Neuronal stem cell (in vitro differentiated cells): ENCODE data around the gene PTH.
A peak's percentile ranks its signal among the peaks of the same experiment; 100 is the strongest.

Source experiments
- DNase-seq: peaks from one replicate; pipeline ENCODE4 v3.0.0-alpha.2; 2013; ENCODE audit warnings: low spot score
- H2AFZ ChIP-seq: one replicate; pipeline ENCODE4 v1.6.1; 2013; ENCODE audit warnings: mild to moderate bottlenecking, low read length, inconsistent platforms
- H2AK5ac ChIP-seq: 2 replicates; pipeline ENCODE4 v1.6.1; 2013; ENCODE audit warnings: low read depth, mild to moderate bottlenecking, inconsistent platforms, low read length, moderate library complexity, mixed read lengths
- H2BK120ac ChIP-seq: 2 replicates; pipeline ENCODE4 v1.6.1; 2013; ENCODE audit warnings: low read depth, mild to moderate bottlenecking, inconsistent platforms, low read length, moderate library complexity, mixed read lengths
- H2BK12ac ChIP-seq: one replicate; pipeline ENCODE4 v1.6.1; 2013; ENCODE audit warnings: low read length, inconsistent platforms
- H2BK15ac ChIP-seq: 2 replicates; pipeline ENCODE4 v1.6.1; 2013; ENCODE audit warnings: mild to moderate bottlenecking, low read length, inconsistent platforms, mixed read lengths
- H2BK5ac ChIP-seq: one replicate; pipeline ENCODE4 v1.6.1; 2013; ENCODE audit warnings: inconsistent platforms, mild to moderate bottlenecking, low read length, moderate library complexity
- H3K14ac ChIP-seq: one replicate; pipeline ENCODE4 v1.6.1; 2013; ENCODE audit warnings: low read length, inconsistent platforms
- H3K18ac ChIP-seq: 2 replicates; pipeline ENCODE4 v1.6.1; 2013; ENCODE audit warnings: low read length, inconsistent platforms
- H3K23ac ChIP-seq: 2 replicates; pipeline ENCODE4 v1.6.1; 2013; ENCODE audit warnings: low read depth, mild to moderate bottlenecking, mixed read lengths, low read length, inconsistent platforms; ENCODE audit not compliant: poor library complexity
- H3K27ac ChIP-seq: replicated peaks from 3 replicates; pipeline ENCODE4 v1.5.1; 2013; ENCODE audit warnings: low read length, inconsistent platforms
- H3K27me3 ChIP-seq, 3 experiments: 2 replicates each; pipeline ENCODE4 v1.6.1; 2013; ENCODE audit warnings: low read length in 3 of 3, mild to moderate bottlenecking in 2 of 3, inconsistent platforms in 1 of 3, low read depth in 1 of 3, mixed read lengths in 1 of 3, moderate library complexity in 1 of 3; ENCODE audit not compliant: control insufficient read depth in 3 of 3, insufficient read depth in 3 of 3
- H3K36me3 ChIP-seq, 2 donors: replicated peaks in 1 of 2; 2 replicates each; pipeline ENCODE4 v1.6.1; 2013; ENCODE audit warnings: low read length in 2 of 2; ENCODE audit not compliant: control insufficient read depth in 2 of 2, insufficient read depth in 2 of 2
- H3K4ac ChIP-seq: 2 replicates; pipeline ENCODE4 v1.6.1; 2013; ENCODE audit warnings: inconsistent platforms, mild to moderate bottlenecking, low read length, moderate library complexity
- H3K4me1 ChIP-seq, 2 donors: 1 replicate in 1 of 2; 2 replicates in 1 of 2; pipeline ENCODE4 v1.6.1; 2013; ENCODE audit warnings: low read length in 2 of 2, low read depth in 1 of 2; ENCODE audit not compliant: control insufficient read depth in 2 of 2, insufficient read depth in 1 of 2
- H3K4me2 ChIP-seq: one replicate; pipeline ENCODE4 v1.6.1; 2013; ENCODE audit warnings: mild to moderate bottlenecking, low read length, inconsistent platforms; ENCODE audit not compliant: insufficient read depth, poor library complexity, severe bottlenecking
- H3K4me3 ChIP-seq, 2 donors: 2 replicates each; pipeline ENCODE4 v1.5.1; 2013; ENCODE audit warnings: low read length in 2 of 2, mild to moderate bottlenecking in 2 of 2, inconsistent platforms in 1 of 2, moderate library complexity in 1 of 2
- H3K79me1 ChIP-seq: one replicate; pipeline ENCODE4 v1.6.1; 2013; ENCODE audit warnings: low read depth, mild to moderate bottlenecking, inconsistent platforms, low read length, moderate library complexity
- H3K9ac ChIP-seq: one replicate; pipeline ENCODE4 v1.6.1; 2013; ENCODE audit warnings: mild to moderate bottlenecking, low read depth, low read length, inconsistent platforms; ENCODE audit not compliant: poor library complexity
- H3K9me3 ChIP-seq, 2 donors: replicated peaks in 1 of 2; 2 replicates each; pipeline versions ENCODE3 to v1.6.1; 2013; ENCODE audit warnings: low read length in 2 of 2, mild to moderate bottlenecking in 2 of 2, inconsistent platforms in 1 of 2, low read depth in 1 of 2, mixed read lengths in 1 of 2, moderate library complexity in 1 of 2; ENCODE audit not compliant: control insufficient read depth in 2 of 2, insufficient read depth in 1 of 2
- H4K8ac ChIP-seq: one replicate; pipeline ENCODE4 v1.6.1; 2013; ENCODE audit warnings: low read depth, mild to moderate bottlenecking, inconsistent platforms, low read length, moderate library complexity
- H4K91ac ChIP-seq: one replicate; pipeline ENCODE4 v1.6.1; 2013; ENCODE audit warnings: low read length, low read depth, mild to moderate bottlenecking, inconsistent platforms; ENCODE audit not compliant: poor library complexity
- WGBS, 2 donors: extraction: QIAGEN DNeasy Blood & Tissue Kit; methylation state at CpG; one replicate each; pipeline ENCODE4 v1.1.7; 2013; ENCODE audit warnings: missing lambda C conversion rate in 2 of 2, mixed read lengths in 1 of 2; ENCODE audit not compliant: insufficient read length in 2 of 2, insufficient replicate concordance in 1 of 2; ENCODE audit errors: extremely low coverage in 2 of 2; 5-methylcytosine and 5-hydroxymethylcytosine counted together

The PTH gene

GRCh38 chr11:13475091-13475490 is 20.7 kb downstream of the PTH start:
- Histone ChIP-seq H2BK5ac (no peak overlapping the region), H2AK5ac (no peak overlapping the region), H4K8ac (no peak overlapping the region), H3K36me3 (no peaks in the 10 kb centered on the region), H3K9me3 (peaks cover 0 to 3% of the 10 kb centered on the region in 2 donors), H3K4ac (no peak overlapping the region), H4K91ac (no peak overlapping the region), H3K23ac (no peak overlapping the region), H3K18ac (no peak overlapping the region), H3K27me3 (peaks cover 0 to 3% (median 0%) of the 10 kb centered on the region in 3 experiments), H2BK15ac (no peak overlapping the region), H3K4me3 (no peak overlapping the region), H2BK12ac (no peak overlapping the region), H3K79me1 (no peaks in the 10 kb centered on the region), H3K14ac (no peak overlapping the region), H3K27ac (no peak overlapping the region), H2BK120ac (no peak overlapping the region), H3K9ac (no peak overlapping the region), H3K4me1 (peaks cover 0 to 8% of the 10 kb centered on the region in 2 donors), H3K4me2 (no peak overlapping the region), H2AFZ (no peak overlapping the region)
- no peak for DNase-seq
- WGBS, 2 donors = no CpG with 5 or more reads among the region's 3 CpGs

- Histone ChIP-seq H3K27me3 (peaks cover 0 to 18% (median 0%) of the 10 kb centered on the region in 3 experiments), H2BK5ac (no peak overlapping the region), H4K91ac (no peak overlapping the region), H3K18ac (no peak overlapping the region), H3K14ac (no peak overlapping the region), H3K9me3 (peaks cover 0 to 3% of the 10 kb centered on the region in 2 donors), H3K27ac (no peak overlapping the region), H2AK5ac (no peak overlapping the region), H4K8ac (no peak overlapping the region), H3K4me2 (no peak overlapping the region), H2BK15ac (no peak overlapping the region), H3K9ac (no peak overlapping the region), H2BK12ac (no peak overlapping the region), H3K36me3 (no peaks in the 10 kb centered on the region), H3K23ac (no peak overlapping the region), H3K4me1 (peaks cover 0 to 8% of the 10 kb centered on the region in 2 donors), H3K79me1 (no peaks in the 10 kb centered on the region), H3K4me3 (no peak overlapping the region), H2AFZ (no peak overlapping the region), H3K4ac (no peak overlapping the region), H2BK120ac (no peak overlapping the region)
- WGBS, 2 donors = no CpG with 5 or more reads among the region's 3 CpGs
- DNase-seq = no peak
These were observed 22.6 kb downstream of the PTH start for GRCh38 chr11:13473013-13473722.

- no peak overlapping the region for H3K4me3 ChIP-seq
- WGBS, 2 donors = no CpG with 5 or more reads among the region's 5 CpGs
- H2AK5ac ChIP-seq = no peak overlapping the region
- no peak overlapping the region for H3K27ac ChIP-seq
- no peaks in the 10 kb centered on the region for H3K36me3 ChIP-seq
- H3K4ac ChIP-seq = no peak overlapping the region
- H4K91ac ChIP-seq = no peak overlapping the region
- no peak overlapping the region for H3K18ac ChIP-seq
- no peak for DNase-seq
- H2AFZ ChIP-seq = no peak overlapping the region
- peaks cover 2 to 12% of the 10 kb centered on the region in 2 donors for H3K4me1 ChIP-seq
- peaks cover 0 to 3% of the 10 kb centered on the region in 2 donors for H3K9me3 ChIP-seq
- H3K79me1 ChIP-seq = no peaks in the 10 kb centered on the region
- no peak overlapping the region for H4K8ac ChIP-seq
- H2BK12ac ChIP-seq = no peak overlapping the region
- no peak overlapping the region for H2BK120ac ChIP-seq
- H3K14ac ChIP-seq = no peak overlapping the region
- peaks cover 0 to 23% (median 0%) of the 10 kb centered on the region in 3 experiments for H3K27me3 ChIP-seq
- H3K23ac ChIP-seq = no peak overlapping the region
- no peak overlapping the region for H3K4me2 ChIP-seq
- H2BK15ac ChIP-seq = no peak overlapping the region
- H2BK5ac ChIP-seq = no peak overlapping the region
- H3K9ac ChIP-seq = no peak overlapping the region
These were observed 27.0 kb downstream of the PTH start for GRCh38 chr11:13468750-13469149.

GRCh38 chr11:13465909-13466371 is 29.9 kb downstream of the PTH start:
- Histone ChIP-seq H2AK5ac (no peak overlapping the region), H4K8ac (no peak overlapping the region), H2BK12ac (no peak overlapping the region), H2AFZ (no peak overlapping the region), H3K4me3 (no peak overlapping the region), H4K91ac (no peak overlapping the region), H2BK120ac (no peak overlapping the region), H3K27ac (no peak overlapping the region), H3K9me3 (peaks cover 0 to 3% of the 10 kb centered on the region in 2 donors), H3K27me3 (peaks cover 0 to 23% (median 0%) of the 10 kb centered on the region in 3 experiments), H3K18ac (no peak overlapping the region), H3K23ac (no peak overlapping the region), H3K79me1 (no peaks in the 10 kb centered on the region), H3K9ac (no peak overlapping the region), H3K14ac (no peak overlapping the region), H2BK5ac (no peak overlapping the region), H3K4me1 (peaks cover 4 to 7% of the 10 kb centered on the region in 2 donors), H2BK15ac (no peak overlapping the region), H3K36me3 (no peaks in the 10 kb centered on the region), H3K4ac (no peak overlapping the region), H3K4me2 (no peak overlapping the region)
- WGBS, 2 donors = no CpG with 5 or more reads among the region's 6 CpGs
- DNase-seq = peak; percentile 17
